Right renal cortex interstitium (tissue), 3 donors: ENCODE data around the gene HOXA4. TPM values are rescaled to one million over a fixed set of nuclear protein-coding genes. Genes with fewer than 3 reads are reported as not detected.

Experiments used
- polyA plus RNA-seq, 3 donors: library from polyadenylated mRNA; unstranded; fragments of 120-200 nt; gene quantifications; one replicate each; pipeline ENCODE4 v1.2.1, GENCODE V29; 2013; ENCODE audit not compliant: insufficient read length in 3 of 3

HOXA4 gene
- polyA plus RNA-seq, 3 donors, result 15.7 to 22.5 (median 17.3) TPM

Other genes with a start within 250 kb of the HOXA4 start
- gene HOXA1, start 34.8 kb downstream of the HOXA4 start, polyA plus RNA-seq, result 1 to 10 TPM; 2.3 to 2.5 (median 2.4) TPM
- gene HOXA2, start 28.1 kb downstream of the HOXA4 start, polyA plus RNA-seq, result 1 to 10 TPM; 6.7 to 8.5 (median 7.1) TPM
- gene HOXA5, start 12.9 kb upstream of the HOXA4 start, polyA plus RNA-seq, result 10 to 100 TPM; 59.7 to 73.7 (median 63.8) TPM
- gene HOXA6, start 17.0 kb upstream of the HOXA4 start, polyA plus RNA-seq, result 10 to 100 TPM; 18.7 to 24.4 (median 22.0) TPM
- gene HOXA3, start 21.8 kb upstream of the HOXA4 start, polyA plus RNA-seq, result 10 to 100 TPM; 23.7 to 32.8 (median 29.3) TPM
- gene HOXA7, start 25.9 kb upstream of the HOXA4 start, polyA plus RNA-seq, result 10 to 100 TPM; 24.8 to 27.6 (median 26.1) TPM
- 100 to 1,000 TPM in 1 of 3 donors, 10 to 100 TPM in 2; 85.6 to 118 (median 95.9) TPM for gene HOXA9, start 34.8 kb upstream of the HOXA4 start, polyA plus RNA-seq
- gene HOXA10, start 43.6 kb upstream of the HOXA4 start, polyA plus RNA-seq, result 100 to 1,000 TPM; 130 to 142 (median 140) TPM
- 10 to 100 TPM; 33.0 to 35.3 (median 34.6) TPM for gene HOXA11, start 54.5 kb upstream of the HOXA4 start, polyA plus RNA-seq
- under 1 TPM in 2 of 3 donors, not detected in 1; 0.06 TPM for gene HOXA13, start 69.3 kb upstream of the HOXA4 start, polyA plus RNA-seq
- gene EVX1, start 112.0 kb upstream of the HOXA4 start, polyA plus RNA-seq, result under 1 TPM; 0.04 to 0.11 (median 0.06) TPM